CD14-positive monocyte (primary cell): ENCODE measurements around the gene CCL19. TPM values are rescaled to one million over a fixed set of nuclear protein-coding genes. Genes with fewer than 3 reads are reported as not detected.

Source experiments
- DNase-seq, 3 donors: peaks; one replicate each; pipeline ENCODE4 v3.0.0-alpha.2; 2011 to 2022
- H2AFZ ChIP-seq: 2 replicates; pipeline ENCODE4 v1.6.0; 2012; ENCODE audit warnings: mild to moderate bottlenecking, low read depth, low read length, inconsistent platforms; ENCODE audit not compliant: insufficient read depth, poor library complexity, severe bottlenecking
- H3K27ac ChIP-seq, 2 donors: 1 replicate in 1 of 2; 2 replicates in 1 of 2; pipeline ENCODE4 v1.5.1; 2012 to 2013; ENCODE audit warnings: low read length in 2 of 2, control low read depth in 1 of 2, inconsistent platforms in 1 of 2, low read depth in 1 of 2, mild to moderate bottlenecking in 1 of 2
- H3K27me3 ChIP-seq, 2 donors: one replicate each; pipeline versions ENCODE4 v1.6.0 to v1.6.1; 2011 to 2013; ENCODE audit warnings: low read length in 2 of 2; ENCODE audit not compliant: control insufficient read depth in 2 of 2, insufficient read depth in 2 of 2
- H3K36me3 ChIP-seq, 2 donors: replicated peaks in 1 of 2; 1 replicate in 1 of 2; 2 replicates in 1 of 2; pipeline versions ENCODE4 v1.5.1 to v1.6.1; 2012 to 2013; ENCODE audit warnings: low read length in 2 of 2, control low read depth in 1 of 2, inconsistent platforms in 1 of 2, mild to moderate bottlenecking in 1 of 2; ENCODE audit not compliant: insufficient read depth in 2 of 2, control insufficient read depth in 1 of 2
- H3K4me1 ChIP-seq, 2 donors: 1 replicate in 1 of 2; 2 replicates in 1 of 2; pipeline versions ENCODE4 v1.5.1 to v1.6.1; 2012 to 2013; ENCODE audit warnings: low read length in 2 of 2, control low read depth in 1 of 2, inconsistent platforms in 1 of 2, mild to moderate bottlenecking in 1 of 2, moderate library complexity in 1 of 2; ENCODE audit not compliant: insufficient read depth in 2 of 2, control insufficient read depth in 1 of 2
- H3K4me2 ChIP-seq: replicated peaks from 2 replicates; pipeline ENCODE3; 2012; ENCODE audit warnings: low read length, moderate library complexity, mild to moderate bottlenecking; ENCODE audit not compliant: poor library complexity, severe bottlenecking; ENCODE audit errors: extremely low read depth
- H3K4me3 ChIP-seq, 3 experiments: fragments of 200-600 bp in 1 of 3; sonication (generic) in 1 of 3; replicated peaks in 1 of 3; 1 replicate in 2 of 3; 2 replicates in 1 of 3; pipeline ENCODE4 v1.5.1; 2011 to 2013; ENCODE audit warnings: low read length in 3 of 3, mild to moderate bottlenecking in 3 of 3, control low read depth in 2 of 3, low read depth in 2 of 3, inconsistent platforms in 1 of 3, moderate library complexity in 1 of 3
- H3K79me2 ChIP-seq: 2 replicates; pipeline ENCODE4 v1.6.0; 2012; ENCODE audit warnings: mild to moderate bottlenecking, control low read depth, inconsistent platforms, low read length, moderate library complexity; ENCODE audit not compliant: insufficient read depth
- H3K9ac ChIP-seq: 2 replicates; pipeline ENCODE4 v1.6.0; 2017; ENCODE audit warnings: low read length, mild to moderate bottlenecking; ENCODE audit not compliant: insufficient read depth, poor library complexity, severe bottlenecking
- H3K9me3 ChIP-seq, 2 donors: replicated peaks in 1 of 2; 1 replicate in 1 of 2; 2 replicates in 1 of 2; pipeline versions ENCODE4 v1.5.1 to v1.6.1; 2012 to 2013; ENCODE audit warnings: low read length in 2 of 2, control low read depth in 1 of 2; ENCODE audit not compliant: control insufficient read depth in 1 of 2, insufficient read depth in 1 of 2
- H4K20me1 ChIP-seq: 2 replicates; pipeline ENCODE4 v1.6.0; 2012; ENCODE audit warnings: mild to moderate bottlenecking, low read length, control low read depth, moderate library complexity; ENCODE audit not compliant: insufficient read depth
- H3K27ac Mint-ChIP-seq, 7 donors: one replicate each; pipeline ENCODE4 v1.8.0; 2020; ENCODE audit warnings: mild to moderate bottlenecking in 7 of 7, mixed read lengths in 7 of 7, moderate library complexity in 6 of 7, inconsistent platforms in 2 of 7
- H3K27me3 Mint-ChIP-seq, 3 donors: one replicate each; pipeline ENCODE4 v1.8.0; 2021 to 2022; ENCODE audit warnings: low read depth in 3 of 3, mild to moderate bottlenecking in 3 of 3, mixed read lengths in 3 of 3, moderate library complexity in 3 of 3, inconsistent platforms in 1 of 3
- H3K36me3 Mint-ChIP-seq, 2 donors: one replicate each; pipeline ENCODE4 v1.8.0; 2020; ENCODE audit warnings: mixed read lengths in 2 of 2, inconsistent platforms in 1 of 2, mild to moderate bottlenecking in 1 of 2
- H3K4me1 Mint-ChIP-seq: one replicate; pipeline ENCODE4 v1.8.0; 2020; ENCODE audit warnings: mild to moderate bottlenecking, mixed read lengths
- H3K4me3 Mint-ChIP-seq, 2 donors: one replicate each; pipeline ENCODE4 v1.8.0; 2020; ENCODE audit warnings: mild to moderate bottlenecking in 2 of 2, mixed read lengths in 2 of 2, moderate library complexity in 1 of 2
- H3K9me3 Mint-ChIP-seq, 7 donors: one replicate each; pipeline ENCODE4 v1.8.0; 2020 to 2022; ENCODE audit warnings: mixed read lengths in 7 of 7, mild to moderate bottlenecking in 6 of 7, moderate library complexity in 6 of 7, inconsistent platforms in 2 of 7
- WGBS: methylation state at CpG from one replicate; pipeline ENCODE4 v1.1.5; 2013; ENCODE audit warnings: missing lambda C conversion rate; ENCODE audit not compliant: insufficient coverage; 5-methylcytosine and 5-hydroxymethylcytosine counted together
- intact Hi-C, 2 donors: fragments of 100-400 bp; cut with micrococcal nuclease; formaldehyde crosslinking; loops; one replicate each; pipeline versions ENCODE4 v1.15.0 to v1.15.1; 2023
- polyA plus RNA-seq, 3 donors: library from polyadenylated mRNA; depleted of rRNA in 1 of 3; unstranded in 2 of 3; stranded (reverse) in 1 of 3; fragments of 300-500 nt in 2 of 3; fragments of >200 nt in 1 of 3; fragmentation: Illumina TruSeq in 2 of 3; gene quantifications; 1 replicate in 2 of 3; 2 replicates in 1 of 3; pipeline ENCODE4 v1.2.3, GENCODE V29; 2012 to 2021
- TF ChIP-seq, protein P1 (sequence below): fragments of 200-600 bp; IDR thresholded peaks from one replicate; pipeline ENCODE4 v1.8.0; 2022; ENCODE audit warnings: antibody characterized with exemption, mild to moderate bottlenecking

CCL19 gene
- polyA plus RNA-seq, 3 donors, result 0.21 TPM; not detected in 2

GRCh38 chr9:34675048-34675714, 15.9 kb downstream of the CCL19 start:
- H3K36me3 Mint-ChIP-seq, result peaks cover 0 to 9% of the 10 kb centered on the region in 2 donors
- Histone ChIP-seq H4K20me1 (no peaks in the 10 kb centered on the region), H3K9ac (no peak overlapping the region), H3K4me3 (no peak overlapping the region), H3K4me1 (no peaks in the 10 kb centered on the region), H3K27ac (no peak overlapping the region), H2AFZ (no peak overlapping the region), H3K79me2 (no peaks in the 10 kb centered on the region), H3K9me3 (peaks cover 0 to under 1% of the 10 kb centered on the region in 2 donors), H3K4me2 (no peak overlapping the region), H3K36me3 (no peaks in the 10 kb centered on the region), H3K27me3 (no peaks in the 10 kb centered on the region)
- H3K9me3 Mint-ChIP-seq, result peaks cover 0 to 1% (median 0%) of the 10 kb centered on the region in 7 donors
- H3K27ac Mint-ChIP-seq, result no peak overlapping the region
- H3K4me1 Mint-ChIP-seq, result no peaks in the 10 kb centered on the region
- H3K4me3 Mint-ChIP-seq, result no peak overlapping the region
- peak; percentile 55 to 71 (median 56) for DNase-seq
- peaks cover 0 to 4% (median 0%) of the 10 kb centered on the region in 3 donors for H3K27me3 Mint-ChIP-seq
- WGBS, result 6% methylated on average over 8 of the region's 10 CpGs
- TF ChIP-seq, protein P1, sequence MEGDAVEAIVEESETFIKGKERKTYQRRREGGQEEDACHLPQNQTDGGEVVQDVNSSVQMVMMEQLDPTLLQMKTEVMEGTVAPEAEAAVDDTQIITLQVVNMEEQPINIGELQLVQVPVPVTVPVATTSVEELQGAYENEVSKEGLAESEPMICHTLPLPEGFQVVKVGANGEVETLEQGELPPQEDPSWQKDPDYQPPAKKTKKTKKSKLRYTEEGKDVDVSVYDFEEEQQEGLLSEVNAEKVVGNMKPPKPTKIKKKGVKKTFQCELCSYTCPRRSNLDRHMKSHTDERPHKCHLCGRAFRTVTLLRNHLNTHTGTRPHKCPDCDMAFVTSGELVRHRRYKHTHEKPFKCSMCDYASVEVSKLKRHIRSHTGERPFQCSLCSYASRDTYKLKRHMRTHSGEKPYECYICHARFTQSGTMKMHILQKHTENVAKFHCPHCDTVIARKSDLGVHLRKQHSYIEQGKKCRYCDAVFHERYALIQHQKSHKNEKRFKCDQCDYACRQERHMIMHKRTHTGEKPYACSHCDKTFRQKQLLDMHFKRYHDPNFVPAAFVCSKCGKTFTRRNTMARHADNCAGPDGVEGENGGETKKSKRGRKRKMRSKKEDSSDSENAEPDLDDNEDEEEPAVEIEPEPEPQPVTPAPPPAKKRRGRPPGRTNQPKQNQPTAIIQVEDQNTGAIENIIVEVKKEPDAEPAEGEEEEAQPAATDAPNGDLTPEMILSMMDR, result peak; percentile 68
- intact Hi-C loops, result loop anchor here in 1 of 2 donors (1.0 kb wide), 1 partner anchor 27 kb away; no protein-coding TSS in a partner anchor

DNA sequence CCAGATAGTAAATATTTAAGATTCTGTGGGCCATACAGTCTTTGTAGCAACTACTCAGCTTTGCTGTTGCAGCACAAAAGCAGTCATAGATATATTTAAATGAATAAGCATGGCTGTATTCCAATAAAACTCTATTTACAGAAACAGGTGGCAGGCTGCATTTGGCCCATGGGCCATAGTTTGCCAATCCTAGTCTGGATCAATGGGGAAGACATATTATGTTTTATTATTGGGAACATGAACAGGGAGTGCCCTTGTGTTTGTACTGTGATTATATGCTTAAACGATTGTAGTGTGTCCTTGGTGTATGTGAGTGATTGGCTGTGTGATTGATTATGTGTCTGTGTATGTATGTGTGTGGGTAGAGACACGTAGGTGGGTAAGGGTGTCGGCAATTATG, 16.6 kb downstream of the CCL19 start:
- Mint-ChIP-seq H3K4me1 (no peaks in the 10 kb centered on the region), H3K4me3 (no peak overlapping the region), H3K9me3 (peaks cover 0 to 6% (median 5%) of the 10 kb centered on the region in 7 donors), H3K27ac (peak overlapping the region in 1 of 7 donors; percentile 17), H3K27me3 (peaks cover 0 to 4% (median 0%) of the 10 kb centered on the region in 3 donors), H3K36me3 (peaks cover 3 to 12% of the 10 kb centered on the region in 2 donors)
- Histone ChIP-seq H3K27ac (no peak overlapping the region), H2AFZ (no peak overlapping the region), H3K4me3 (no peak overlapping the region), H3K36me3 (peaks cover 0 to 5% of the 10 kb centered on the region in 2 donors), H3K4me1 (no peaks in the 10 kb centered on the region), H4K20me1 (no peaks in the 10 kb centered on the region), H3K27me3 (no peaks in the 10 kb centered on the region), H3K79me2 (no peaks in the 10 kb centered on the region), H3K9ac (no peak overlapping the region), H3K9me3 (peaks cover 4 to 7% of the 10 kb centered on the region in 2 donors), H3K4me2 (no peak overlapping the region)
- WGBS, result 81% methylated on average over 3 of the region's 3 CpGs
- intact Hi-C loops, result no loop called here
- no peak for DNase-seq
- TF ChIP-seq, protein P1, result no peak
